ENCODE data around the gene BOD1L1.
A peak's percentile ranks its signal among the peaks of the same experiment; 100 is the strongest.

The BOD1L1 gene

DNA sequence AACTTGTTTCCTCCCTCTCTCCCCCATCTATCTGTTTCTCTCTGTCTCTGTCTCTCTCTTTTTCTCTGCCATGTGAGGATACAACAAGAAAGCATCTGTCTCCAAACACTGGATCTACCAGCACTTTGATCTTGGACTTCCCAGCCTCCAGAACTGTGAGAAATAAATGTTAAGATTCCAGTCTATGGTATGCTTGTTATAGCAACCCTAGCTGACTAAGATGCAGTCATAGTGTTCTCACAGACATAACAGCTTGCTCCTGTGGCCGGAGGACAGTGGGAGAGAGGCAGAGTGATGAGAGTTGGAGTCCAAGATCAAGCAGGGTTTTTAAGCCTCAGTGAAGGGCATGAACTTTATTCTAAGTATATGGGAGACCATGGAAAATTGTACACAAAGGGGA, 74.4 kb downstream of the BOD1L1 start:
- no peak for DNase-seq

DNA sequence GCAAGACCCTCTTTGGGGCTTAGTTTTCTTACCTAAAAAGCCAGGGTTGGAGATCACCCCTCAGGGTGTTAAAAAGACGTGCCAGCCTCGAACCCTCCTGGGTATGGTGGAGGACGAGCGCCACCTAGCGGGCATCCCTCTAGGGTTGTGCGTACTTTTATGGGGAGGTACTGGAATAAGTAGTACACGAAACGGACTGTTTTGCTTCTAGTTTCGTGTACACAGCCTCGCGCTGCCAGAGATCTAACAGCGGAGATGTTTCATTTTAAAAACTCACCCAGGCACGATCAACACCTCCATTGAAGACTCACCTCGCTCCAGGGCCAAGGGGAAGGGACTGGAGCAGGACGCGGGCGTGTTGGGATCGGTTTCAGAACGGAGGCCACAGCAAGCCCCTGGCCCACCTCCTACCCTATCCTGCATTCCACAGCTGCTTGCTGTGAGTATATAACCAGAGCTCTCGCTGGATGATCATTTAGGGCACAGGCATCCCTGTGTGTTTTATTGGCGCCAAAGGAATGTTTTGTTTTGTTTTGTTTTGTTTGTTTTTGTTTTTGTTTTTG, 78.5 kb downstream of the BOD1L1 start:
- peak; percentile 83 for DNase-seq

DNA sequence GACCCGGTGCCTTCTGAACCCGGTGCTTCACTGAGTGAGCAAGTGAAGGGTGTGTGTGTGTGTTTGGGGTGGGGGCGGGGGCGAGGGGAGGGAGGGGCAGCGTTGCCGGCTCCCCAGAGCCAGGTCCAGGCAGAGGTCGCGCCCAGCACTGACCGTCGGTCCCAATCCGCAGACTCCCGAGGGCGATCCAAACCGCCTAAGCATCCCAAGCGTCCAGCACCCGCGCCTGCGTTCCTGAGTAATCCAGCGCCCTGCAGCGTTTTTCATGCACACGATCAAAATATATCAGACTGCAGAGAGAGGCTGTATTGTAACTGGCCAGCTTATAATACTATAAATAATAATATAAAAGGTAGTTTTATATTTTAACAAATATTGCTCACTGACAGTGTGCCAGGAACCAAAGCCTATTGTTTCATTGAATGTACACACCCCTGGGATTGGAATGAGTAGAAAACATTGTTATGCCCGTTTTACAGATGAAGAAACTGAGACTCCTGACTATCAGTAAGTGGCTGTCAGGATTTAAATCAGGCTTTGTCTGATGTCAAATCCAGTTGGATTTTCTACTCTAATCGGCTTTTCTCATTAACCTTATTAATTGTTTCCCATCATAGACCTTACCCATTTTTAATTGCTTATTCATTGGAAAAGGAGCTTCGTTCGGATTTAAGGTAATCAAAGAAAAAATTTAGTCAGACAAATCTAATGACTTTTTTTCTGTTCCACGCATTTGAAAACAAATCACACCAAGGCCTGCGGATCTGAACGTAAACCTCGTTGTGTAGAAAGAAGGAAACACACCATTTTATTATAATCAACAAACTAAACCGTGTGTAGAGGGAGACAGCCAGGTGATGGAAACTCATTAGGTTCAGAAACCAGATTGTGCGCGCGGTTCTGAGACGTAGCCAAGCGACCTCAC, 79.2 kb downstream of the BOD1L1 start:
- no peak for DNase-seq

DNA sequence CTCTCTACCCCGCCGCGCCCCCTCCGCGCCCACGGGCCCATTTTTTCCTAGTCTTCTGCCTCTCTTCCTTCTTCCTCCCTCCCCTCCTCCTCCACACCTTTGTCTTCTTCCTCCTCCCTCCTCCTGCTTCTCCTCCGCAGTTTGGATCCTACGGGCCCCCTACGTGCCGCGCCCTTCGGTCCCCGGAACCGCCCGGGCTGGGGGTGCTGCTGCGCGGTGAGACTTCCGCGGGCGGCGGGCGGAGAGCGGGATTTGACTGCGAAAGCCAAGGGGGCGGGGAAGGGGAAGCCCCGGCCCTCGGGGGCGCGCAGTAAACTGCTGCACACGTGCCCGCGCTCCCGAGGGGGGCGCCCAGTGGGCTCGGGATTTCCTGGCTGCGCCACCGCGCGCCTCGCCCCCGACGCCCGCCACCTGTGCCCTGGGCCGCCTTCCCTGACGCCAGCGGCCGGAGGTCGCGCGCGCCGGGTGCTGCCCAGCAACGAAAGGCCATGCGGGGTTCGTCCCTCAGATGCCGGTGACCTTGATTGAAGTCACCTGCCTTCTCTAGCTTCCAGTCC, 80.0 kb downstream of the BOD1L1 start:
- no peak for DNase-seq

DNA sequence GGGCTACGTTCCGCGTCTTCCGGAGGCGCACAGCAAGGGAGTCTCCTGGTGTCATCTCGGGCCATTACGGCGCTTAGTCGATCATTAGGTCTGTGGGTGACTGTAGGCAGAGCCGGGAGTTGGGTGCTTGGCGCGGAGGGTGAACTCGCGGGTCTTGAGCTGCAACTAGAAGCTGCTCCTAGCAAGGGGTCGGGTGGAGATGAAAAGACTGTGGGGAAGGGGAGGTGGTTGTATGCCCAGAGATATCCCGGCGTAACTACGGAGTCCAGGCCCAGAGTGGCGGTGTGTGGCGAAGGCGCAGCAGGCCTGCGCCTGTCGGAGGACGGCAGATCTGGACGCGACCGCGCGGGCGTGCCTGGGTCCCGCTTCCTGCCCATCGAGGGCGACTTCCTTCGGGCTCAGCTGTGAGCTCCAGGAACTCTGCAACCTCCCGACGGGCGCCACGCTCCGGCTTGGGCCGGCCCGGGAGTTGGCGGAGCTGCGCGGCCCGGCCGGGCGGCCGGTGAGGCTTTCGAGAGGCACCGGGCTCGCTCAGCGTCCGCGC, 80.5 kb downstream of the BOD1L1 start:
- no peak for DNase-seq

DNA sequence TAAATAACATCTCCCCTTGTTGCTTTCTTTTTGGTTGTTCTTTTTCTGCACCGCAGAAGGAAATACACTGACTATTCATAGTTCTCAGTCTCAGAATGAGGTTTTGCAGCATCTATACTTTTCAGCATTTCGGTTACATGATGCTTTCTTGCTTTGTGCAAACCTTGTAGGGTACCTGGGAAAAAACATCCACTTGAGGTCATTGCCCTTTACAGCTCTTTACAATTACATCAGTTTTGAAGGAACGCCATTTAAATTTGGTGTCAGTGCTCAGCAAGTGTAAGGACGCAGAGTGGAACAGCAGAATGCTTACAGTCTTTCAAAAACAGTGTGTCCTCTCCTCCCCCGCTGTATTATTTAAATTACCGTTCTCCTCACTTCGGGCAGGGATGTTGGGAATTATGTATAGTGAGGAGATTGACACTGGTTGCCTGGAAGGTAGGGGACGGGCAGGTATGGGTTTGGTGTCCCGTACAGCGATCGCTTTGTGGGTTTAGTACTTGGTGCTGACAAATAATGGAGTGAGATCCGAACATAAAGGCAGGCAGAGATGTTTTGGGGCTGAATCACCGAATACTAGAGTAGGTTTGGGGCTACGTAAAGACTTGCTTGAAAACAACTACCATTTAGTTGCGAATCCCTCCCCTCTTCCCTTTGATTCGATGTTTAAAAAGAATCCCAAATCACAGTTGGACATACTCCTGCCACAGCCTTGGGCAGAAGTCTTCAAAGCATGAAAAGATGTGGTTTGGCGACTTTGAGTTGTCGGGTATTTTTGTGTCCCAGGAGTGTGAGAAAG, 81.2 kb downstream of the BOD1L1 start:
- no peak for DNase-seq

DNA sequence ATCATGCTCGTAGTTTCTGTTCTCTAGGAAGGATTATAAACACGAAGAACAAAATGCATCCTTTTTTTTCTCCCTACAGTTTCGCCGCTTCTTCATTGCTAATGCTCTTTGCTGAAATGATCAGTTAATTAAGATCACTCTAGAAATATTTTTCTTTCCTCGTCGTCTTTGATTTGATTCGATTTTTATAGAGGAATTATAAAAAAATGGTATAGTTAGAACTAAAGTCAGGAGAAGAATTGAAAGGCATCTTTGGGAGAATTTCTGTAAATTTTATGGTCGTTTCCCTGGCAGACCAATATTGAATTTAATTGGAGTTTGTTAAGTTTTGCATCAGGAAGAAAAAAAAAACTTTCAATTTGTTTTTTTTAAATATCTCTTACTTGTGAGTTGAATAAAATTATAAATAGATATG, 82.1 kb downstream of the BOD1L1 start:
- no peak for DNase-seq

DNA sequence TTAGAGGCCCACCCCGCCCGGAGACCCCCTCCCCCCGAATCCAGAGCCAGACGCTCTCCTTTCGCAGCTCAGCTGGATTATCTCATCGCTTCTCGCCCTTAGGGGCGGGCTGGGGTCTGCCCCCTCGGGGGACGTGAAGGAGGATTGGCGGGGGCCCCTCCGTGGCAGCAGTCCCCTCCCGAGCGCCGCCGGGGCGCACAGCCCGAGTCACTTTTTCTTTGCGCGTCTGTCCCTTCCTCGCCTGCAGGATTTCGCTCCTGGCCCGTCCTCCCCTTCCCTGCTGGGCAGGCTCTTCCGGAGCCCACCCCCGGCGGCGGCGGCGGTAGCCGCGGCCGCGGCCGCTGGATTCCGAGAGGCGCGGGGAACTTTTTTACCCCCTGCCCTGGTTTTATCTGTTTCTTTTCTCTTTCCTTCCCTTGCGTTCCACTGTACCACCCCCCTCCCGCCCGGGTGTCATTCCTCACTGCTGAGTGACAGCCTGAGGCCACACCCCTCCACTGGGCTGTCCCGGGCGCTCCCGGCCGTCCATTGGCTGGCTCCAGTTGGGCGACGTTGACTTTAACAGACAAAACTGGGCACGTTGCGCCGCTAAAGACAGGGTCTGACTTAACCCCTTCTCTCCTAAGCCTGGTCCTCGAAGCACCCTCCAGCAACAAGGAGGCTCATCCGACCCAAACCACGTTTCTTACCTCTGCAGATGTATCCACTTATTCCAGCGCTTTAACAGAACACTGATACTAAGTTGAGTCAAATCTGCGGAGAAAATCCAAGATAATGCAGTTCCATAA, 82.7 kb downstream of the BOD1L1 start:
- DNase-seq: no peak

DNA sequence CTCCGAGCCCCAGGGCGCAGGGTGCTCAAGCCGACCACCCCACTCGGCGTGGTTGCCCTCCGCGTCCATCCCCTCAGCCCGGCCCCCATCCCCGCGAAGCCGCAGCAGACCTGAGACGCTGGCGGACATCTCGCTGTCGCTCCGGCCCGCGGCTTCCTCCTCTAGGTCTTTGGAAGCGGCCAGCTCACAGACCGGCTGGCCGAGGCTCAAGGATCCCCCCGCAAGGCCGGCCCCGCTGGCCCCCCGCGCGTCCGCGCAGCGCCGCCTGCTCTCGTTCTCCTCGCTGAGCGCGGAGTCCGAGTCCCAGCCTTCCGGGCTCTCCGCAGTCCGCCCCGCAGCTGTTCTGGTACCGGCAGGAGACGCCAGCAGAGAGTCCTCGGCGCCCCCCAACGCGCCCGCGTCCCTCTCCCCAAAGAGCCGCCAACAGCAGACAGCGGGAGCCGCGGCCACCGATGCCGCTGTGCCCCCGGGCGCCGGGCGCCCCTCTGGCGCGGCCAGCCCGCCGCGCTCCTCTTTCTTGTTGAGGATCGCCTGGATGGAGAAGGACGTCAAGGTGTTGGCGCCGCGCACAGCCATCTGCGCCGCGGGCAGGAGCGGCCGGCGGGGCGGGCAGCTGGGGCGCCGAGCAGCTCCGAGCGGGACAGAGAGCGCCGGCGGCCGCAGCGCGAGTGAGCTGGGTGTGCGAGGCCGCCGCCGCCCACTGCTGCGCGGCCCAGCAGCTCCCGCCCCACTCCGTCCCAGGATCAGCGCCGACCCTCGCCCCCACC, 83.5 kb downstream of the BOD1L1 start, which contains the start of gene NKX3-2:
Gene NKX3-2, minus strand, starts transcription at position 670 of the 767 bp plus-strand sequence. Its CDS starts 94 bp downstream, at position 576.
- no peak for DNase-seq

DNA sequence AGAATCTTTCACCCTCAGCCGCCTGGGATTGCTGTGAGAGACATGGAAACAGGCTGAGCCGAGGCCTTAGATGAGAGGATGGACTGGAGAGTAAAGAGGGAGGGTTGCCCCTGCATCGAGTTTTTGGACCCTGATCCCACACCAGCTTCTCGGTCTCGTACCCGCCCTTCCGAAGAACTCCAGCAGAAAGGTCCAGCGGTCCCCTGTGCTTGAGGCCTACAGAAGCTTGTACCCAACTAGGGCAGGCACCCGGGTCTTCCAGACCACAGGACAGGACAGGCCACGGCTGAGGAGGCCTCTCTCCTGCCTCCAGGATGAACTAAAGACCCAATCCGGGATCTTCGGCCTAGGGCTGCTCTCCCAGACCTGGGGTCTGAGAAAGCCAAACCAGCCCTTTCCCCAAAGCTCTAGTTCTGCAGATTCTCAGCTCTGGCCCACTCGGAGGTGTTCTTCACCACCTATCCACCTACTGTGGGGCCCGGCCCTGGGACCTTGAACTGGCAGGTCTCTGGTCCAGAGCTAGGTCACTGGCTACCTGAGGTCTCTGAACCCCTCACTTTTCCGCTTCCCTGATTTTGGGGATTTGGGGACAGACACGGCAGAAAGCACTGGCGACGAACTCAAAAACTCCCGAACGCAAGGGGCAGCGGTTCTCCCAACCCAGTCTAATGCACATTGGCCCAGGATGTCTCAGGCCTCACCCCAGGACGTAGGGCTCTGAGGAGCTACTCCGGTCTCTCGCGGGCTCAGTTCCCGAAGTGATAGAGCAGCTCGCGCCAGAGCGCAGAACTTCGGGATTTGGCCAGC, 84.3 kb downstream of the BOD1L1 start:
- DNase-seq: no peak

DNA sequence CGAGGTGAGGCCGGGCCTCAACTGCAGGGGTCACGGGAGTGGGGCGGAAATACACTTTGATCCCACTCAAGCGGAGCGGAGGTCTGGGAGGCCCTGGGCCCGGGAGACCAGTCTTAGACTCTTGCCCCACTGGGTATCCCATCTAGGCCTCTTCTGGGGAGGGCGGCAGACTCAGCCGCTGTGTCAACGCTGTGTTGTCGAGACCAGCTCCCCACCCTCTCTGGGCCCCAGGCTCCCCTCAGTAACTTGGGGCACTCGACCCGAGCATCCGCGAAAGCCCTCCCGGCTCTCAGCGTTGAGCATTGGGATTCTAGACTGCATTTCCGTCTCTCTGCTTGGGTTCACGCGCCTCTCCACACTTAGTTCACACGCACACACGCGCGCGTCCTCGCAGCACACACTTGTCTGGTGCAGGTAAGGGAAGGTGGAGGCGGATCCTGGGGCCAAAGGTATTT, 84.9 kb downstream of the BOD1L1 start:
- no peak for DNase-seq

DNA sequence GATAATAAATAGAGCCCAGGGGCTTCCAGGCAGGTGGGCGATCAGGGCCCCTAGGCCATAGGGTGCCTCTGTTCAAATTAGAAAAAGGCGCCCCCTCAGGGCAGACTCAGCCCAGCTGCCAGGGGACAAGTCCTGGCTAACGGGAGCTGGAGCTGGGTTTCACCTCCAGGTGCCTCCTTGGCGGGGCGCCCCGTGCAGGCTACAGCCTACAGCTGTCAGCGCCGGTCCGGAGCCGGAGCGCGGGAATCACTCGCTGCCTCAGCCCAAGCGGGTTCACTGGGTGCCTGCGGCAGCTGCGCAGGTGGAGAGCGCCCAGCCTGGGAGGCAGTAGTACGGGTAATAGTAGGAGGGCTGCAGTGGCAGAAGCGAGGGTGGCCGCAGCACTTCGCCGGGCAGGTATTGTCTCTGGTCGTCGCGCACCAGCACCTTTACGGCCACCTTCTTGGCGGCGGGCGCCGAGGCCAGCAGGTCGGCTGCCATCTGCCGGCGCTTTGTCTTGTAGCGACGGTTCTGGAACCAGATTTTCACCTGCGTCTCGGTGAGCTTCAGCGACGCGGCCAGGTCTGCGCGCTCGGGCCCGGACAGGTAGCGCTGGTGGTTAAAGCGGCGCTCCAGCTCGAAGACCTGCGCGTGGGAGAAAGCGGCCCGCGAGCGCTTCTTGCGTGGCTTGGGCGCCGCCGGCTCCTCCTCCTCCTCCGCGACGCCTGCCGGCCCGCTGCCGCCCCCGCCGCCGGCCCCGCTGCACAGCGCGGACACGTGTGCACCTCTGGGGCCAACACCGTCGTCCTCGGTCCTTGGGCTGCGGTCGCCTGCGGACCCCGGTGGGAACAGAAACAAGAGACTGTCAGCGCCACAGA, 85.6 kb downstream of the BOD1L1 start:
- DNase-seq: peak; percentile 47

DNA sequence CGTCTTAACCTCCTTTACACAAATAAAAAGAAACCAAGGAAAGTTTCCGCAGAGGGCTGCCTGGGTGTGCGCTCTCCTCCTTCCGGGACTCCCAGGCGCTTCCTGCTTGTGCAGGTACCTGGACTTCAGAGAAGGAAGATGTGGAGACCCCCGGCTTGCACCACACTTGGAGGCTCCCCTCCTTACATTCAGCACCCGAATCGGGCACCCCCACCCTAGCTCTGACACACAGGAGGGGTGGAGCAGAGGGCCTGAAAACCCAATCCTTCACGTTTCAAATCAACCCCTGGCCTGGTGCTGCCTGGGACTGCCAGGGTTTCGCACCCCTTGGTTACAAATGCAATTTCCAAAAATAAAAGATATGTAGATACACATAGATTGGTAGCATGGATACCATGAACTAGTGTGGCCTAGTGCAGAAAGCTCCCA, 86.3 kb downstream of the BOD1L1 start:
- DNase-seq: no peak

DNA sequence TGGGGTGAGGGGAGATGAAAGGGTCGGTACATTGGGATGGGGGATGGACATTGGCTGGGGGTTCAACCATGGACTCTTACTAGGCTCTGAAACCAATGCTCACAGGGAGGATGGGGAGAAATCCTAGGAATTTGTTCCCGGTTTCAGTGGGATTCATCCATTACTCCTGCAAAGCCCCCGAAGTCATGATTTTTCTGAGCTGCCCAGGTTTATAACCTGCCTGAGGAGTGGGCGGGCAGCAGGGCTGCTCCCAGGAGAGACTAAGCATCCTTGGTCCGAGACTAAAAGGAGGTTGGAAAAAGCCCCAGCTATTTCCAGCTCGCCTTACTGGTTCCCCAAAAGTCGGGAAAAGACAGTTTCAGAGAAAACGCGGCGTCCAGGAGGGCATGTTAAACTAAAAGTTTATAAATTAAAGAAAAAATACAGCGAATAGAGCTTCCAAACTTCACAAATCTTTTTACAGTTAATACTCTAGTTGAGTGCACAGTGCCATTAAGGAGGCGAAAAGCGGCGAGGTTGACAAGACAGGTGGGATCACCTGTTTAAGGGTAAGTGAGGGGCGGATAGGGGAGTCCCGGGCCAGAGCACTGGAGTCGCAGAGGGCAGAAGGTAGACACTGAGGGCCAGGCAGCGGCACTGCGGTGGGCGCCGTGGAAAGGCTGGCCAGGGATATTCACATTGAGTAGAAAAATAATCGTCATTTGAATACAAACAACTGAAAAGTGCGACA, 86.9 kb downstream of the BOD1L1 start:
- no peak for DNase-seq

DNA sequence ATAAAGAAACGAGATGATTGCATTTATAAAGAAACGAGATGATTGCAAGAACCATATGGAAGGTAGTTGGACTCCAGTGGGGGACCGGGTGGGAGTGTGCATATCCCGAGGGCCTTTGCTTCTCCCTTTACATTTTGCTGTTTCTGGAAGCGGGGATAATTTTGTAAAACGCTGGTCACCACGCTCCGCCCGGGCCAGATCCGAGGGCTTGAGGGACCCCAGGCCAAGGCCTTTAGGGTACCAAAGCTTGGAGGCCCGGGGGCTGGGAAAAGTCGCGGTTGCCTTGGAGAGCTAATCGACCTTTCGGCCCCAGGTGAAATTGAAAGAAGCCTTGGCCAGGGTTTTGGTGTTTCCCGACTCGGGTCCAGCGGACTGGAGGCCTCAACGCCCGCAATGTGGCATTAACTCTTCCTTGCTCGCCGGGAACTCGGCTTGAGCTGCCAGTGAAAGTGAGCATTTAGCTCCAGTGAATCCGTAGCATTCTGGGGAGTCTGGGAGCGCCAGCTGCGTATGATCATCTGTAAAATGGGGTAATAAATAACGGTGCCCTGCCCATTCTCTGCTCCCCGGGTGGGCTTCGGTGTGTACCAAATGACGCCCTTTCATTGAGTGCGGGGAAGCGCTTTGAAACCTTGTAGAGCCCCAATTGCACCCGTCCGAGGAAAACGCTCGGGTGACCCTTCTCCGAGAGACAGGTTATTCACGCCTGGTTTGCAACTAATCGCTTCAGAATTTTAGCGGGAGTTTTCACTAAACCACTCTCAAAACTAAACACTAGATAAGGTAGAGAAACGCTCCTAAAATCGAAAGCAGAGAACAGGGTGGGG, 87.7 kb downstream of the BOD1L1 start:
- peak; percentile 16 for DNase-seq

DNA sequence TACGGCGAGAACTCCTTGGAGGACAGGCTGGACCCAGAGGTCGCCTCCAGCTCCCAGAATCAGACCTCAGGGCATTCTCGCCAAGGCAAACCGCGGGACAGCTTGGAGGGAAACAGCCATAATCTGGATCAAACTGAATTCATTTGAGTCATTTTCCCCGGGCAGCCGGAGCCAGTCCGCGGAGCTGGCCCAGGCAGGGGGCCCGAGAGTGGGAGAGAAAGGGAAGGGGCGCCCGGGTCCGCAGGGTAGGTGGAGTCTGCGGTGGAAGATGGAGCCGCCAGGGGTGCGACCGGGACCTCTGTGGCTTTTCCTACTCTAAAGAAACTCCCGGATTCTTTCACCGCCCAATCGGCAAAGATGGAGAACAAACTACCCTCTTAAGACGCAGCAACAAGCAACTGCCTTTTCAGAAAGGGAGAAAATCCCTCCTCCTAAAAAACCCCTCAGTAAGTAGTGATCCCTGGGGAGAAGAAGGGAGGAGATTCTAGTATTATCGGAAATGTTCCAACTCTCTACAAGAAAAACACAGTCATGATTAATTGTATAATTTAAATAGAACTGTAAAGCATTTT, 88.4 kb downstream of the BOD1L1 start:
- no peak for DNase-seq

DNA sequence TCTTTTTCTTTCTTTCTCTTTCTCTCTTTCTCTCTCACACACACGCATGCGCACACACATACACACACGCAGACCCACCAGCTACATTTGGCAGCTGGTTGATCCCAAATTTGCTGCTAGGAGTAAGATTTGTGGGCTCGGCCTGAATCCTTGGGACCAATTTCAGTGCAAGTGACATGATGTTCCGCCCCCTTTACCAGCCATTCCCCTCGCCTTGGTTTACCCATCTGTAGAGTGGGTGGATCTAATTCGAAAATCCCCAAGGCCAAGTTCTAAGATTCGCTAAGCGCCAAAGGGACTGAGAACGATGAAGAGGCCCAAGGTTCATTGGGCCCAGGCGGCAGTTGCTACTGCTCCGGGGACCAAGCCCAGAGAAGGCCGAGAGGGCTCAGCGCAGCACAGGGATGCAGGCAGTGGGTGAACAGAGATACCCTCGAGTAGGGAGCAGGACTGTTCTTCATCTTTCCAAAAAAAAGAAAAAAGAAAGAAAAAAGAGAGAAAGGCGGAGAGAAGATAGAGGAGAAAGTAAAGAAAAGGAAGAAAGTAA, 89.0 kb downstream of the BOD1L1 start:
- no peak for DNase-seq

All from activated T-cell treated with anti-CD3 and anti-CD28 coated beads, Interleukin-2, amount 50 U/mL, for 1 hour (primary cell).